Lung microvascular endothelial cell (primary cell): ENCODE measurements around the gene TYMP. TPM values are rescaled to one million over a fixed set of nuclear protein-coding genes. Genes with fewer than 3 reads are reported as not detected.
"Not testable (repeated sequence)": the region's sequence is repeated elsewhere in the genome, so short reads cannot be mapped to it uniquely, and the experiment has no call there.

Experiments
- DNase-seq, 2 donors: peaks; one replicate each; pipeline versions ENCODE4 v3.0.0 to v3.0.0-alpha.2; 2010; ENCODE audit warnings: low read depth in 2 of 2
- total RNA-seq: library from RNA; depleted of rRNA; stranded (reverse); fragments of >200 nt; gene quantifications from 2 replicates; pipeline ENCODE4 v1.2.1, GENCODE V29; 2014

TYMP gene
- total RNA-seq, 1 donor from 2014 or later = 19.8 TPM

DNA sequence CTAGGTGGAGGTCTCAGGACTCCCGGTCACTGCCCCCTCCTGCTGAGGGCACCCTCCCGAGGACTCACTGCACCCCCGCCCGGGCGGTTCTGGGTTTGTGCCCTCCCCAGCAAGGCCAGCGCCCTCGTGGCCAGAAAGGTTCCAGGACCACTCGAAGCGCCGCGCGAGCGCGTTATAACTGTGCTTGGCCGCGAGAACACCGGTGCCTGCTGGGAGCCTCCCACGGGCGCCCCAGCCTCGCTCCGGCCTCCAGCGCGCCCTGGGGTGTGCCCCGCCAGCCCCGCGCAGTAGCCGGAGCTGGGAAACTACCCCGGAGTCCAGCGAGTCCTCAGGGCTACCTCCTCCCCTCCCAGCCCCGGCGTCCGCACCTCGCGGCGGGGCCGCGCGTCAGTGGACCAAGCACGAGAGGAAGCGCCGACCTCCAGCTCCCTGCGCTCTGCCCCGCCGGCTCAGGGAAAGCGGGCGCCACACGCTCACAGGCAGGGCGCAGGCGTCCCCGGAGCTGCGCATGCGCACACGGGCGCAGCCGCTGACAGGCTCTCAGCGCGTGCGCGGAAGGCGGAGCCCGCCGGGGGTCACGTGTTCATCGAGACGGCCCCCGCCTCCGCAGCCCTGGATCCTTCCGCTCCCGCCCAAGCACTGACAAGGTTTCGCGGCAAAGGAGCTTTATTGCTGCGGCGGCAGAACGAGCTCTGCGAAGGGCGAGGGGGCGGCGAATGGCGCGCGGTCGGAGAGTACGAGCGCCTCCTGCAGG lies 4.5 kb downstream of the TYMP start, which contains the start of gene SCO2:
Gene SCO2, minus strand, starts transcription at position 495 of the 754 bp plus-strand sequence. CDS start 1,187 bp downstream, outside the sequence.
- DNase-seq = peak; percentile 98 to 99

DNA sequence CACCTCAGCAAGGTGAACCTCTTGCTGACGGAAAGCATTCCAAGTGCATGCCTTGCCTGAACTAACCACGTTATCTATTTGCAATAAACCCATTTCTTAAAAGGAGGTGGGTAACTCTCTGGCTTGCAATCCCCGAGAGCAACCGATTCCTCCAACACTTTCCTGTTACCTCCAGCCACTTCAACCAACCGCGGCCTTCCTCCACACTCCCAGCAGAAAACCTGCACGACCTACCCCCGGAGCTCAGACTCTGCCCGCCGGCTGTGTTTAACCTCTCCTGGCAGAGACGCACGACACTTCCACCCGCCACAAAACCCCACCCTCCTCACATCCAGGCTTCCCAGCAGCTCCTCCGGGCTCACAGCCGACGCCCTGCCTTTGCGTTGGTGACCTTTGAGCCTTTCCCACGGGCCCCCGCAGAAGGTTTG lies 5.1 kb downstream of the TYMP start:
- peak in 1 of 2 donors; percentile 35 for DNase-seq

DNA sequence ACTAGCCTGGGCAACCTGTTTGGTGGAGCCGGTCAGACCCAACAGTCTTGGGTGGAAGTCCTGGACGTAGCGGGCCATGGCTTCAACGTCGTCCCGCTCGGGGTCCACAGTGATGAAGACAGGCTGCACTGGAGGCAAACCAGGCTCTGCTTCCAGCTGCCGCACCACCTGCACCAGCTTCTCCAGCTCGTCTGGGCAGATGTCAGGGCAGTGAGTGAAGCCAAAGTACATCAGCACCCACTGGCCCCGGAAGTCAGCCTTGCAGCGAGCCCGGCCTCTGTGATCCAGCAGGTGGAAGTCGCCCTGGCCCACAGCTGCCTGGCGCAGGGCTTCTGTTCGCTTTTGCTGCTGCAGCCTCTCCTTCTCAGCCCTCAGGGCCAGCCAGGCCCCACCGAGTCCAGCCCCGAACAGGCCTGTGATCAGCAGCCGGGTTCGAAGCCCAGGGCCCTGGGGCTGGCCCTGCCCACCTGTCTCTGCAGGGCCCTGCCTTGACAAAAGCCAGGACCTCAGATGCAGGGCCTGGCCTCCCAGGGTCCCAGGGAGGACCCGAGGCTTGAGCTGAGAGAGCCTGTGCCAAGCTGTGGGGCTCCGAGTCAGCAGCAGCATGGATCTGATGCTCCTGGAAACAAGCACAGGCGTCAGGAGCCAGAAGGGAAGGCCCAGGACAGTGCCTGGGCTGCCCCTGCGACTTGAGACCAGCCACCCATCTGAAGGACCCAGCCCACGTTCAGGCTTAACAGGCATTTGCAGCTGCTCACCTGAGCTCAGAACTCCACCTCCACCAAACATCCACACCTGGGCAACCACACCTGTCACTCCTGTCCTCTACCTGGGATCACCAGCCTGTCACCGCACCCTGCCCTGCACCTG lies 5.8 kb downstream of the TYMP start:
- no peak for DNase-seq

- no peak for DNase-seq
Measured at GRCh38 chr22:50523458-50523805, 6.4 kb downstream of the TYMP start.

GRCh38 chr22:50522806-50523438 lies 6.9 kb downstream of the TYMP start:
- DNase-seq = no peak

DNA sequence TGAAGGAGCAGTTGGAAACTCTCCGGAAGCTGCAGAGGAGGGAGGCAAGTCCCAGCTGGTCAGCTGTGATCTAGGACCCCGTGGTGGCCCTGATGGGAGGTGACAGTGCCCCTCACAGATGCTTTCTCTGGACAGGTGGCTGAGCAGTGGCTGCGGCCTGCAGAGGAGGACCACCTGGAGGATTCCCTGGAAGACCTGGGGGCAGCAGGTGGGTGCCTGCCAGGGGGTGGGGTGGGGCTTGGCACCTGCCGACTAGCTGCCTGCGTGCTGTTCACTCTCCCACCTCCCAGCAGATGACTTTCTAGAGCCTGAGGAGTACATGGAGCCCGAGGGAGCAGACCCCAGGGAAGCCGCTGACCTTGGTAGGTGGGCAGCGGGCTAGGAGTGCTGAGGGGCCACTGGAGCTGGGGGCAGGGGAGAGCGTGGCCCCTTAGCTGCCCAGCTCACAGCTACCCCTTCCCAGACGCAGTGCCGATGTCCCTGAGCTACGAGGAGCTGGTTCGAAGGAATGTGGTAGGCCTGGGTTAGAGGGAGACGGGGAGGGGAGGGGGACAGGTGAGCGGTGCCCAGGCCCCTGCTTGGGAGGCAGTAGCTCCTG lies 7.5 kb downstream of the TYMP start:
- no peak for DNase-seq

GRCh38 chr22:50521710-50522109 lies 8.1 kb downstream of the TYMP start:
- no peak for DNase-seq

- no peak for DNase-seq
Measured at GRCh38 chr22:50520826-50521453, 8.9 kb downstream of the TYMP start.

- DNase-seq = not testable (repeated sequence)
Measured at GRCh38 chr22:50520184-50520583, 9.6 kb downstream of the TYMP start.

DNA sequence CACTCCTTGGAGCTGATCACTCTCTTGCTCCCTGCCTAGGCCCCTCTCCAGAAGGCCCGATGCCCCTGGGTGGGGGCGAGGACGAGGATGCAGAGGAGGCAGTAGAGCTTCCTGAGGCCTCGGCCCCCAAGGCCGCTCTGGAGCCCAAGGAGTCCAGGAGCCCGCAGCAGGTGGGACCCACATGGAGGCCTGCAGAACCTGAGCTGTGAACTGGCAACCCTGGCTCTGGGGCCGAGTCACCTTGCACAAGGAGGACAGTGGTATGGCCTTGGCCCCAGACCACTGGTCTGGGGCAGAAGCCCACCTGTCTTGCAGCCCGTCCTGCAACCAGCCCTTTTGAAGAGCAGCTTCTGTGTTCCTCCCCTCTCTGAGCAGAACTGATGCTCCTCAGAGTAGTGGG lies 10.7 kb downstream of the TYMP start:
- no peak for DNase-seq

DNA sequence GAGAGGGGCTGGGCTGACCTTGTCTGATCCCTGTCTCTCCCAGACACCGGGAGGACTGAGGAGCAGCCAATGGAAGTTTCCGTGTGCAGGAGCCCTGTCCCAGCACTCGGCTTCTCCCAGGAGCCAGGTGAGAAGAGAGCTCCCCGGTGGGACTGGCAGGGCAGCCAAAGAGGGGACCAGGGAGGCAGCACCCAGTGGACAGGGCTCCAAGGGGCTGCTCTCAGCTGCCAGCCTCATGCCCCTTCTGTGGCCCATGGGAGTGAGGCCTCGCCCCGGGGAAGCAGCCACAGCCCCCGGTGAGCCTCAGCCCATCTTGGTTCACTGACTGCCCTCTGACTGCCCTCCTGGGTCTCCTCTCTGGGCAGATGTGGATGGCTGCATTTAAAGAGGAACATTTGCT lies 11.2 kb downstream of the TYMP start:
- no peak for DNase-seq

- no peak for DNase-seq
Measured at GRCh38 chr22:50517495-50518260, 12.1 kb downstream of the TYMP start.

- DNase-seq = no peak
Measured at GRCh38 chr22:50516891-50517290, 12.9 kb downstream of the TYMP start.

GRCh38 chr22:50516068-50516467 lies 13.7 kb downstream of the TYMP start:
- DNase-seq = no peak

DNA sequence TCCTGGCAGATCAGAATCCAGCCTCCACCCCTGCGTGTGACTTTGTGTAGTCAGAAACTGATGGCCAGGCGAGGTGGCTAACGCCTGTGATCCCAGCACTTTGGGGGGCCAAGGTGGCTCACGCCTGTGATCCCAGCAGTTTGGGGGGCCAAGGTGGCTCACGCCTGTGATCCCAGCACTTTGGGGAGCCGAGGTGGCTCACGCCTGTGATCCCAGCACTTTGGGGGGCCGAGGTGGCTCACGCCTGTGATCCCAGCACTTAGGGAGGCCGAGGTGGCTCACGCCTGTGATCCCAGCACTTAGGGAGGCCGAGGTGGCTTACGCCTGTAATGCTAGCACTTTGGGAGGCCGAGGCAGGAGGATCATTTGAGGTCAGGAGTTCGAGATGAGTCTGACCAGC lies 16.6 kb downstream of the TYMP start:
- no peak for DNase-seq

GRCh38 chr22:50508897-50509296 lies 20.9 kb downstream of the TYMP start:
- DNase-seq = no peak

DNA sequence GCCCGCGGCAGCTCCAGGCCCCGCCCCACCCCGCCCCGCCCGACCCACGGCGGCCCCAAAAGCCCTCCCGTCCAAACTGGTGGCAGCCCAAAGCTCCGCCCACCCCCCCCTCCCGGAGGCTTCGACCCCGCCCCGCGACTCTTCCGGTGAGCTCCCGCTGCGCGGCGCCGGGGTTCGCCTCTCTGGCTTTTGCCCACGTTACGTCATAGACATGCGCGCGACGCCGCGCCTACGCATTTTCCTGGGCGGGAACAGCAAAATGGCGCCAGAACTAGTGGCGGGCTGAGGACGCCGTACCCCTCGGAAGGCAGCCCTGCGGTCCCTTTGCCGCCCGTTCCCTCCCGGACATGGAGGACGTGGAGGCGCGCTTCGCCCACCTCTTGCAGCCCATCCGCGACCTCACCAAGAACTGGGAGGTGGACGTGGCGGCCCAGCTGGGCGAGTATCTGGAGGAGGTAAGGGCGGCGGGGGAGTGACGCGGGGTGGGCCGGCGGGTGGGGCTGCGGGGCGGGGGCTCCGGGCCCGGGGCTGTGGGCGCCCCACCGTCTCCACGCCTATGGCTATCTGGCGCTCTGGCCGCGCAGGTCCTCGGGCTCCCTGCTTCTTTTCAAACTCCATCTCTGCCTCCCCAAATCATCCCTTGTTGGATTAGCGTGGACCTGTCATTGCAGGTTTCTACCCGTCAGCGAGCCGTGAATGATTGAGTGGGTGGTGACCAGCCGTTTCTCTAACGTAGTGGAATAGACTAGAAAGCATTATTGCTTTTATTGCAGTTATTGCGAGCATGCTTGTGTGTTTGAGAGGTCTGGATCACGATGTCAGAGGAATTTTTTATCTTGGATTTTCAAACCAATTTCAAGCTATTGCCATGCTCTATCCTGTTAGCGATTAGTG lies 21.6 kb downstream of the TYMP start, which contains the start of gene NCAPH2:
Gene NCAPH2, plus strand, starts transcription at position 234 of the 894 bp plus-strand sequence. Its CDS starts 114 bp downstream, at position 348.
- peak; percentile 98 to 99 for DNase-seq

DNA sequence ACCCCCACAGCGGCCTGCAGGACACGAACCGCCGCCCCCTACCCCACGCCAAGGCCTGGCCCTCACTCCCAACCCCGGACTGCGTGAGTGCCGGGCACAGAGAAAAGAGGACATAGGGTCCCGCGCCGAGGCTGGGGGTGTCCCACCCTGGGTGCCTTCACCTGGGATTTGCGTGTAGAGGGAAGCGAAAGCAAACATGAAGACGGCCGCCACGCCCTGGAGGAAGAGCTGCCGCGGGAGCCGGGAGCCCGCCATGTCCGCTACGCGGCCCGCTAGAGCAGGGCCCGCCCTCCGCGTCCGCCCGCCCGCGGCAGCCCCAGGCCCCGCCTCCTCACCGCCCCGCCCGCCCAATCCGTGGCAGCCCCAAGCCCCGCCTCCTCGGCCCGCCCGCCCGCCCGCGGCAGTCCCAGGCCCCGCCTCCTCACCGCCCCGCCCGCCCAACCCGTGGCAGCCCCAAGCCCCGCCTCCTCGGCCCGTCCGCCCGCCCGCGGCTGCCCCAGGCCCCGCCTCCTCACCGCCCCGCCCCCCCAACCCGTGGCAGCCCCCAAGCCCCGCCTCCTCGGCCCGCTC lies 22.3 kb downstream of the TYMP start, which contains the start of gene LMF2:
Gene LMF2, minus strand, starts transcription at position 282 of the 570 bp plus-strand sequence. Its CDS starts 27 bp downstream, at position 255.
- DNase-seq = no peak
